Measurements from ENCODE around the gene CTNS. TPM values are rescaled to one million over a fixed set of nuclear protein-coding genes. Genes with fewer than 3 reads are reported as not detected.

Gene CTNS
- total and polyA plus RNA-seq, 2 experiments from 2014 or later = 26.0 to 28.1 TPM

- no peaks in the 10 kb centered on the region for H3K4me1 ChIP-seq (ENCODE audit: insufficient read depth)
- H3K79me2 ChIP-seq = no peaks in the 10 kb centered on the region
- no peaks in the 10 kb centered on the region for H3K27me3 ChIP-seq
- H2AFZ ChIP-seq = no peak overlapping the region
- no peak overlapping the region for H3K4me2 ChIP-seq
- WGBS (ENCODE audit: low lambda C conversion rate, missing lambda C conversion rate) = 93% methylated on average over 15 of the region's 15 CpGs
- no peak overlapping the region for H3K27ac ChIP-seq
- H3K9me2 ChIP-seq (replicated peaks; ENCODE audit: insufficient read depth) = no peaks in the 10 kb centered on the region
- H3K36me3 ChIP-seq (replicated peaks; ENCODE audit: insufficient read depth, low read depth) = no peaks in the 10 kb centered on the region
- no peak for DNase-seq (ENCODE audit: low spot score)
- no peaks in the 10 kb centered on the region for H3K9me3 ChIP-seq (ENCODE audit: low read depth)
- no peaks in the 10 kb centered on the region for H4K20me1 ChIP-seq (ENCODE audit: insufficient read depth, poor library complexity, severe bottlenecking)
- no peak overlapping the region for H3K4me3 ChIP-seq
- no peak for TF ChIP-seq EZH2 (IDR thresholded peaks at IDR 0.05; ENCODE audit: borderline replicate concordance)
Measured at GRCh38 chr17:3590768-3591167, 45.8 kb upstream of the CTNS start.

GRCh38 chr17:3592216-3592860 lies 44.2 kb upstream of the CTNS start:
- Histone ChIP-seq H3K9me3 (ENCODE audit: low read depth) (no peaks in the 10 kb centered on the region), H3K4me1 (ENCODE audit: insufficient read depth) (no peaks in the 10 kb centered on the region), H3K36me3 (replicated peaks; ENCODE audit: insufficient read depth, low read depth) (no peaks in the 10 kb centered on the region), H3K27ac (no peak overlapping the region), H2AFZ (no peak overlapping the region), H3K27me3 (no peaks in the 10 kb centered on the region), H3K4me3 (no peak overlapping the region), H3K4me2 (no peak overlapping the region), H3K9me2 (replicated peaks; ENCODE audit: insufficient read depth) (no peaks in the 10 kb centered on the region), H4K20me1 (ENCODE audit: insufficient read depth, poor library complexity, severe bottlenecking) (no peaks in the 10 kb centered on the region), H3K79me2 (no peaks in the 10 kb centered on the region)
- no peak for DNase-seq (ENCODE audit: low spot score)
- TF ChIP-seq EZH2phosphoT487 (IDR thresholded peaks at IDR 0.05; ENCODE audit: low read depth, severe bottlenecking, unreplicated experiment) (no peak), CTCF (IDR thresholded peaks at IDR 0.05; ENCODE audit: poor library complexity) (no peak), EZH2 (IDR thresholded peaks at IDR 0.05; ENCODE audit: borderline replicate concordance) (no peak)
- WGBS (ENCODE audit: low lambda C conversion rate, missing lambda C conversion rate) = 92% methylated on average over 15 of the region's 15 CpGs

- H3K79me2 ChIP-seq = no peaks in the 10 kb centered on the region
- H3K4me2 ChIP-seq = no peak overlapping the region
- 99% methylated on average over 5 of the region's 5 CpGs for WGBS (ENCODE audit: low lambda C conversion rate, missing lambda C conversion rate)
- H3K4me1 ChIP-seq (ENCODE audit: insufficient read depth) = no peaks in the 10 kb centered on the region
- TF ChIP-seq CTCF (IDR thresholded peaks at IDR 0.05; ENCODE audit: poor library complexity) (no peak), EZH2phosphoT487 (IDR thresholded peaks at IDR 0.05; ENCODE audit: low read depth, severe bottlenecking, unreplicated experiment) (no peak), EZH2 (IDR thresholded peaks at IDR 0.05; ENCODE audit: borderline replicate concordance) (no peak)
- H2AFZ ChIP-seq = no peak overlapping the region
- H3K9me3 ChIP-seq (ENCODE audit: low read depth) = no peaks in the 10 kb centered on the region
- H3K27ac ChIP-seq = no peak overlapping the region
- no peaks in the 10 kb centered on the region for H4K20me1 ChIP-seq (ENCODE audit: insufficient read depth, poor library complexity, severe bottlenecking)
- no peaks in the 10 kb centered on the region for H3K9me2 ChIP-seq (replicated peaks; ENCODE audit: insufficient read depth)
- no peaks in the 10 kb centered on the region for H3K36me3 ChIP-seq (replicated peaks; ENCODE audit: insufficient read depth, low read depth)
- H3K4me3 ChIP-seq = no peak overlapping the region
- no peak for DNase-seq (ENCODE audit: low spot score)
- no peaks in the 10 kb centered on the region for H3K27me3 ChIP-seq
Measured at GRCh38 chr17:3593384-3593783, 43.2 kb upstream of the CTNS start.

DNA sequence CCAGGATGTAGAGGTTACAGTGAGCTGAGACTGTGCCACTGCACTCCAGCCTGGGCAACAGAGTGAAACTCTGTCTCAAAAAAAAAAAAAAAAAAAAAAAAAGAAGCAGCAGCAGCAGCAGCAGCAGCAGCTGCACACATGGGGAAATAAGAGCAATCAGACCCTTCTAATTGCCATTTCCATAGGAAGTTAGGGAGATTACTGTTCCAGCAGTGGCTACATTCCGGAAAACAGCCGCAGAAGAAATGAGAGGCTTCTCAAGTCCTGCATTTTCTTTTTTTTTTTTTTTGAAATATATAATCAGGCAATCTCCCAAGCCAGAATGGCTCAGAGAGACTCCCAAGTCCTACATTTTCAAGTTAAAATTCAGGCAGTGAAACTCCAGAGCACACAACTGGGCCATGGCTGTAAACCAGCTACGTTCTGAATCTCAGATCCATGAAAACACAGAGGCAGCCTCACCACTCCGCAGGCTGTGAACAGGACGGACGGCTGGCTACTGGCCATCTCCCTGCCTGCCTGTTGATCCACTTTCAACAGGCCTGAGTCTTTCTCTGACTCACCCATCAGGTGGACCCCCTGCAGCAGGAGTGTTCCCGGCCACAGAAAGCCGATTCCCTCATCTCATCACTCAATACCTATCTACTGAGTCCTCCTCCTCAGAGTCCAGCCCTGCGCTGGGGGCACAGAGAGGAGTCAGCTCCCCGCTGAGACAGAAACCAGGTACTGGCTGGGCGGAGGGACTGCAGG lies 42.3 kb upstream of the CTNS start:
- Histone ChIP-seq H3K4me2 (no peak overlapping the region), H3K36me3 (replicated peaks; ENCODE audit: insufficient read depth, low read depth) (no peaks in the 10 kb centered on the region)
- WGBS (ENCODE audit: low lambda C conversion rate, missing lambda C conversion rate) = 63% methylated on average over 11 of the region's 11 CpGs

More for the DNA sequence above, 42.3 kb upstream of the CTNS start:
- Histone ChIP-seq H2AFZ (no peak overlapping the region), H3K4me1 (ENCODE audit: insufficient read depth) (no peaks in the 10 kb centered on the region), H3K9me2 (replicated peaks; ENCODE audit: insufficient read depth) (no peaks in the 10 kb centered on the region), H3K27ac (no peak overlapping the region), H3K9me3 (ENCODE audit: low read depth) (no peaks in the 10 kb centered on the region), H3K79me2 (no peaks in the 10 kb centered on the region), H3K4me3 (no peak overlapping the region), H3K27me3 (no peaks in the 10 kb centered on the region), H4K20me1 (ENCODE audit: insufficient read depth, poor library complexity, severe bottlenecking) (no peaks in the 10 kb centered on the region)
- TF ChIP-seq EZH2phosphoT487 (IDR thresholded peaks at IDR 0.05; ENCODE audit: low read depth, severe bottlenecking, unreplicated experiment) = no peak
- TF ChIP-seq EZH2 (IDR thresholded peaks at IDR 0.05; ENCODE audit: borderline replicate concordance) = no peak
- TF ChIP-seq CTCF (IDR thresholded peaks at IDR 0.05; ENCODE audit: poor library complexity) = no peak
- DNase-seq (ENCODE audit: low spot score) = no peak
